ENCODE data around the gene CLSTN2.

CLSTN2 gene

DNA sequence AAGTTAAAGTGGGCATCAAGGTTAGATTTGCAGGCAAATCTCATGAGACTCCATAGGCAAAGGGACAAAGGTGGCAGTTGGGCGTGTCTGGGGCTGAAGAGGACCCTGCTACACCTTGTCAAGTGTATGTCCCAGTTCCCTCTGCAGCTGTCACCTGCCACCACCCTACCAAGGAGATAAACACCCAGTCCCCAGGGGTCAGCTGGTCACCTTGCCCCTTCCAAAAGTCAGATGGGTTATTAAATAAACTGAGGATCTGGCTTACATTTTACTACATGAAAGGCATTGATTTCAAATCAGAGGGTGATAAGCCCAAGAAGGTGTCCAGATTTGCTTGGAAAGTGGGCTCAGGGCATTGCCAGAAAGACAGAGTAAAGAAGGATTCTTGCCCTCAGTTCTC is 494.8 kb downstream of the CLSTN2 start:
- H3K36me3 ChIP-seq (replicated peaks in 1 of 2; ENCODE audit: control insufficient read depth in 2 of 2, insufficient read depth in 2 of 2, low read length in 2 of 2) = no peaks in the 10 kb centered on the region
- no peak overlapping the region for H2AK5ac ChIP-seq (ENCODE audit: low read depth, low read length)
- H3K27me3 ChIP-seq (ENCODE audit: control insufficient read depth in 3 of 3, insufficient read depth in 3 of 3, low read depth in 1 of 3, low read length in 3 of 3) = no peaks in the 10 kb centered on the region
- no peak overlapping the region for H2BK5ac ChIP-seq (ENCODE audit: low read length)
- H2BK15ac ChIP-seq (ENCODE audit: low read length) = no peak overlapping the region
- no peak overlapping the region for H3K4ac ChIP-seq (ENCODE audit: low read length)
- no CpG with 5 or more reads among the region's 1 CpG for WGBS, 2 donors (ENCODE audit: extremely low coverage in 2 of 2, insufficient read length in 2 of 2, insufficient replicate concordance in 1 of 2)
- H3K14ac ChIP-seq (ENCODE audit: low read length) = no peak overlapping the region
- no peak overlapping the region for H2AFZ ChIP-seq (ENCODE audit: low read length)
- no peak overlapping the region for H4K8ac ChIP-seq (ENCODE audit: low read depth, low read length)
- no peak overlapping the region for H3K4me3 ChIP-seq (ENCODE audit: low read length in 2 of 2)
- H3K4me2 ChIP-seq (ENCODE audit: insufficient read depth, low read length, poor library complexity, severe bottlenecking) = no peak overlapping the region
- H2BK120ac ChIP-seq (ENCODE audit: low read depth, low read length) = no peak overlapping the region
- no peaks in the 10 kb centered on the region for H3K9me3 ChIP-seq (replicated peaks in 1 of 2; ENCODE audit: control insufficient read depth in 2 of 2, insufficient read depth in 1 of 2, low read depth in 1 of 2, low read length in 2 of 2)
- no peak overlapping the region for H4K91ac ChIP-seq (ENCODE audit: low read depth, low read length, poor library complexity)
- H3K23ac ChIP-seq (ENCODE audit: low read depth, low read length, poor library complexity) = no peak overlapping the region
- H3K9ac ChIP-seq (ENCODE audit: low read depth, low read length, poor library complexity) = no peak overlapping the region
- peaks cover 0 to 18% of the 10 kb centered on the region in 2 donors for H3K4me1 ChIP-seq (ENCODE audit: control insufficient read depth in 2 of 2, insufficient read depth in 1 of 2, low read depth in 1 of 2, low read length in 2 of 2)
- DNase-seq (ENCODE audit: low spot score) = no peak
- H3K79me1 ChIP-seq (ENCODE audit: low read depth, low read length) = no peaks in the 10 kb centered on the region
- no peak overlapping the region for H3K27ac ChIP-seq (replicated peaks; ENCODE audit: low read length)
- no peak overlapping the region for H3K18ac ChIP-seq (ENCODE audit: low read length)
- no peak overlapping the region for H2BK12ac ChIP-seq (ENCODE audit: low read length)

DNA sequence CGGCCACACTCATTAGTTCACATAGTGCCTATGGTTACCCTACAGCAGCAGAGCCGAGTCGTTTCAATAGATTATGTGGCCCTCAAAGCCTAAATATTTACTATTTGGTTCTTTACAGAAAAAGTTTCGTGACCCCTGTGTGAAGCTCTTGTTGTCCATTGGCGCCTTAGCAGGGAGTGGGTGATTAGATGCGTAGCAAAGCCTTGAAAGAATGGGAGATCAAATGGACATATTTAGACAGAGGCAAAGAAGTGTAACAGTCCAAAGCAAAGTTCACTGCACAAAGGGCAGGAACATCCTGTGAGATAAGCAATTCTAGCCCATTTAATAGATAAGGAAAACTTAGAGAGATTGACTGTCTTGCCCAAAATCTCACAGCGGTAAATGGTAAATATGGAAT is 495.5 kb downstream of the CLSTN2 start:
- H3K23ac ChIP-seq (ENCODE audit: low read depth, low read length, poor library complexity) = no peak overlapping the region
- no peak overlapping the region for H3K14ac ChIP-seq (ENCODE audit: low read length)
- H3K18ac ChIP-seq (ENCODE audit: low read length) = no peak overlapping the region
- no peak overlapping the region for H2AFZ ChIP-seq (ENCODE audit: low read length)
- H3K27me3 ChIP-seq (ENCODE audit: control insufficient read depth in 3 of 3, insufficient read depth in 3 of 3, low read depth in 1 of 3, low read length in 3 of 3) = no peaks in the 10 kb centered on the region
- H4K8ac ChIP-seq (ENCODE audit: low read depth, low read length) = no peak overlapping the region
- no peak overlapping the region for H2BK120ac ChIP-seq (ENCODE audit: low read depth, low read length)
- H2BK15ac ChIP-seq (ENCODE audit: low read length) = no peak overlapping the region
- no peak overlapping the region for H3K9ac ChIP-seq (ENCODE audit: low read depth, low read length, poor library complexity)
- H2BK12ac ChIP-seq (ENCODE audit: low read length) = no peak overlapping the region
- H3K79me1 ChIP-seq (ENCODE audit: low read depth, low read length) = no peaks in the 10 kb centered on the region
- no peak overlapping the region for H2AK5ac ChIP-seq (ENCODE audit: low read depth, low read length)
- no peak overlapping the region for H3K4me3 ChIP-seq (ENCODE audit: low read length in 2 of 2)
- H3K36me3 ChIP-seq (replicated peaks in 1 of 2; ENCODE audit: control insufficient read depth in 2 of 2, insufficient read depth in 2 of 2, low read length in 2 of 2) = no peaks in the 10 kb centered on the region
- H3K4me2 ChIP-seq (ENCODE audit: insufficient read depth, low read length, poor library complexity, severe bottlenecking) = no peak overlapping the region
- no CpG with 5 or more reads among the region's 7 CpGs for WGBS, 2 donors (ENCODE audit: extremely low coverage in 2 of 2, insufficient read length in 2 of 2, insufficient replicate concordance in 1 of 2)
- no peak overlapping the region for H3K4ac ChIP-seq (ENCODE audit: low read length)
- no peak for DNase-seq (ENCODE audit: low spot score)
- no peaks in the 10 kb centered on the region for H3K9me3 ChIP-seq (replicated peaks in 1 of 2; ENCODE audit: control insufficient read depth in 2 of 2, insufficient read depth in 1 of 2, low read depth in 1 of 2, low read length in 2 of 2)
- H4K91ac ChIP-seq (ENCODE audit: low read depth, low read length, poor library complexity) = no peak overlapping the region
- H2BK5ac ChIP-seq (ENCODE audit: low read length) = no peak overlapping the region
- H3K27ac ChIP-seq (replicated peaks; ENCODE audit: low read length) = no peak overlapping the region
- H3K4me1 ChIP-seq (ENCODE audit: control insufficient read depth in 2 of 2, insufficient read depth in 1 of 2, low read depth in 1 of 2, low read length in 2 of 2) = peaks cover 0 to 13% of the 10 kb centered on the region in 2 donors

DNA sequence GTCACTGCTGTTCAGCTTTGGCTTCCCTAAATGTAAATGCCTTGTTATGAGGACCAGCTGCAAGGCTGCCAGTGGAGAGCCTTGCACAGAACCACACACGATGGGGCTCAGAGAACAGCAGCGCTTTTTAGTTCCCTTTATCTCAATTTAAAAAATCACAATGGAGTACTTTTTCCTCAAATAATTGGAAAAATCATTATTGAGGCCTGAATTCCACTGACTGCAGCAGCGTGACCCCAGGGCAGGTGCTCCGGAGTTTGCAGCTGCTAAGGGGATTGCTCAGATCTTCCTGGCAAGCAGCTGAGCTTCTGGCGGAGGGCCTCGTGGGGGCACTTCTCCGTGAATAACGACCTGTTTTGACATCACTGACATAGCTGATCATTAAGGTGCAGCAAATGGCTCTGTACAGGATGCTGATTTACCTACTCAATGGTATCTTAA is 497.3 kb downstream of the CLSTN2 start:
- H3K23ac ChIP-seq (ENCODE audit: low read depth, low read length, poor library complexity) = no peak overlapping the region
- H3K4me2 ChIP-seq (ENCODE audit: insufficient read depth, low read length, poor library complexity, severe bottlenecking) = no peak overlapping the region
- no peak overlapping the region for H4K91ac ChIP-seq (ENCODE audit: low read depth, low read length, poor library complexity)
- H3K18ac ChIP-seq (ENCODE audit: low read length) = no peak overlapping the region
- no peak overlapping the region for H3K4me3 ChIP-seq (ENCODE audit: low read length in 2 of 2)
- no peak overlapping the region for H4K8ac ChIP-seq (ENCODE audit: low read depth, low read length)
- H2BK5ac ChIP-seq (ENCODE audit: low read length) = no peak overlapping the region
- H3K36me3 ChIP-seq (replicated peaks in 1 of 2; ENCODE audit: control insufficient read depth in 2 of 2, insufficient read depth in 2 of 2, low read length in 2 of 2) = no peaks in the 10 kb centered on the region
- no peak overlapping the region for H2BK12ac ChIP-seq (ENCODE audit: low read length)
- no peaks in the 10 kb centered on the region for H3K79me1 ChIP-seq (ENCODE audit: low read depth, low read length)
- peak overlapping the region; percentile 57 for H3K27ac ChIP-seq (replicated peaks; ENCODE audit: low read length)
- H3K4me1 ChIP-seq (ENCODE audit: control insufficient read depth in 2 of 2, insufficient read depth in 1 of 2, low read depth in 1 of 2, low read length in 2 of 2) = peaks cover 0 to 13% of the 10 kb centered on the region in 2 donors
- no peak overlapping the region for H3K9ac ChIP-seq (ENCODE audit: low read depth, low read length, poor library complexity)
- no peak overlapping the region for H2BK15ac ChIP-seq (ENCODE audit: low read length)
- no CpG with 5 or more reads among the region's 8 CpGs for WGBS, 2 donors (ENCODE audit: extremely low coverage in 2 of 2, insufficient read length in 2 of 2, insufficient replicate concordance in 1 of 2)
- H3K14ac ChIP-seq (ENCODE audit: low read length) = no peak overlapping the region
- H2AK5ac ChIP-seq (ENCODE audit: low read depth, low read length) = no peak overlapping the region
- H3K9me3 ChIP-seq (replicated peaks in 1 of 2; ENCODE audit: control insufficient read depth in 2 of 2, insufficient read depth in 1 of 2, low read depth in 1 of 2, low read length in 2 of 2) = no peaks in the 10 kb centered on the region
- no peaks in the 10 kb centered on the region for H3K27me3 ChIP-seq (ENCODE audit: control insufficient read depth in 3 of 3, insufficient read depth in 3 of 3, low read depth in 1 of 3, low read length in 3 of 3)
- H2BK120ac ChIP-seq (ENCODE audit: low read depth, low read length) = no peak overlapping the region
- DNase-seq (ENCODE audit: low spot score) = no peak
- H2AFZ ChIP-seq (ENCODE audit: low read length) = no peak overlapping the region
- no peak overlapping the region for H3K4ac ChIP-seq (ENCODE audit: low read length)

DNA sequence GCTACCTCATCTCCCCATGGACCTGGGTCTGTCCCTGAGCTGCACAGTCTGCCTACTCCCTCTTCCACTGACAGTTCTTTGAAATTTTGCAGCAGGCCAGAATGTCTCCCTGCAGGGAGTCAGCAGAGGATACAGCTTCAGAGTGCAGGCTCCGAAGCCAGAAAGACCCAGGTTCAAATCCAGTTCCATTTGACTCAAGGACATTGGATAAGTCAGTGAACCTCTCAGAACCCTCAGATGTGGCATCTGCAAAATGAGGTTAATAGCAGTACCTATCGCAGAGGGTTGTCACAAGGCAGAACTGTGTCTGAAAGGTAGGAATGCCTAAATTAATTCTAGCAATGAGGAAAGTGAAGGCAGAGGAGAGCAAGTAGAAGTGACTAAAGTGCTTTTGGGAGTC is 498.4 kb downstream of the CLSTN2 start:
- no peak overlapping the region for H3K23ac ChIP-seq (ENCODE audit: low read depth, low read length, poor library complexity)
- H2BK12ac ChIP-seq (ENCODE audit: low read length) = no peak overlapping the region
- H2BK15ac ChIP-seq (ENCODE audit: low read length) = no peak overlapping the region
- no peak overlapping the region for H2BK5ac ChIP-seq (ENCODE audit: low read length)
- H3K27me3 ChIP-seq (ENCODE audit: control insufficient read depth in 3 of 3, insufficient read depth in 3 of 3, low read depth in 1 of 3, low read length in 3 of 3) = no peaks in the 10 kb centered on the region
- H4K91ac ChIP-seq (ENCODE audit: low read depth, low read length, poor library complexity) = no peak overlapping the region
- H3K4ac ChIP-seq (ENCODE audit: low read length) = no peak overlapping the region
- H3K9ac ChIP-seq (ENCODE audit: low read depth, low read length, poor library complexity) = no peak overlapping the region
- H3K36me3 ChIP-seq (replicated peaks in 1 of 2; ENCODE audit: control insufficient read depth in 2 of 2, insufficient read depth in 2 of 2, low read length in 2 of 2) = no peaks in the 10 kb centered on the region
- no peak for DNase-seq (ENCODE audit: low spot score)
- no peak overlapping the region for H2AK5ac ChIP-seq (ENCODE audit: low read depth, low read length)
- no peak overlapping the region for H4K8ac ChIP-seq (ENCODE audit: low read depth, low read length)
- no peaks in the 10 kb centered on the region for H3K9me3 ChIP-seq (replicated peaks in 1 of 2; ENCODE audit: control insufficient read depth in 2 of 2, insufficient read depth in 1 of 2, low read depth in 1 of 2, low read length in 2 of 2)
- no CpG with 5 or more reads among the region's 2 CpGs for WGBS, 2 donors (ENCODE audit: extremely low coverage in 2 of 2, insufficient read length in 2 of 2, insufficient replicate concordance in 1 of 2)
- H3K4me1 ChIP-seq (ENCODE audit: control insufficient read depth in 2 of 2, insufficient read depth in 1 of 2, low read depth in 1 of 2, low read length in 2 of 2) = peaks cover 0 to 11% of the 10 kb centered on the region in 2 donors
- no peak overlapping the region for H2AFZ ChIP-seq (ENCODE audit: low read length)
- H3K18ac ChIP-seq (ENCODE audit: low read length) = no peak overlapping the region
- no peak overlapping the region for H3K4me2 ChIP-seq (ENCODE audit: insufficient read depth, low read length, poor library complexity, severe bottlenecking)
- no peak overlapping the region for H3K14ac ChIP-seq (ENCODE audit: low read length)
- H2BK120ac ChIP-seq (ENCODE audit: low read depth, low read length) = no peak overlapping the region
- no peak overlapping the region for H3K4me3 ChIP-seq (ENCODE audit: low read length in 2 of 2)
- no peaks in the 10 kb centered on the region for H3K79me1 ChIP-seq (ENCODE audit: low read depth, low read length)
- H3K27ac ChIP-seq (replicated peaks; ENCODE audit: low read length) = no peak overlapping the region

All from neuronal stem cell (in vitro differentiated cells).